RWPE2 (cell line): ENCODE results near the gene AKAP6.
A peak's percentile ranks its signal among the peaks of the same experiment; 100 is the strongest.

Source experiments
- ATAC-seq: fragments of 200-7000 bp; cut with Tn5 transposase; 3 replicates; pipeline ENCODE4 v1.9.1; 2021; ENCODE audit warnings: low read depth
- DNase-seq: peaks from one replicate; pipeline ENCODE4 v3.0.0-alpha.2; 2020; ENCODE audit warnings: low spot score
- H3K27ac ChIP-seq: fragments of 450-650 bp; 2 replicates; pipeline ENCODE4 v1.5.1; 2017; ENCODE audit warnings: mild to moderate bottlenecking; ENCODE audit not compliant: poor library complexity, severe bottlenecking
- H3K27me3 ChIP-seq: fragments of 250-450 bp; sonication (Bioruptor Pico); 2 replicates; pipeline ENCODE4 v1.5.1; 2021; ENCODE audit warnings: mild to moderate bottlenecking, moderate library complexity; ENCODE audit not compliant: insufficient read depth, poor library complexity, severe bottlenecking
- H3K36me3 ChIP-seq: fragments of 250-450 bp; sonication (Bioruptor Pico); 2 replicates; pipeline ENCODE4 v1.5.1; 2020; ENCODE audit warnings: low read depth, mild to moderate bottlenecking, moderate library complexity
- H3K4me1 ChIP-seq: fragments of 250-450 bp; sonication (Bioruptor Pico); 2 replicates; pipeline ENCODE4 v1.5.1; 2021; ENCODE audit warnings: mild to moderate bottlenecking, moderate library complexity; ENCODE audit not compliant: insufficient read depth, poor library complexity, severe bottlenecking
- H3K4me3 ChIP-seq: fragments of 250-450 bp; sonication (Bioruptor Pico); 2 replicates; pipeline ENCODE4 v1.5.1; 2021; ENCODE audit warnings: mild to moderate bottlenecking, moderate library complexity; ENCODE audit not compliant: severe bottlenecking
- H3K9me3 ChIP-seq: fragments of 250-450 bp; sonication (Bioruptor Pico); 2 replicates; pipeline ENCODE4 v1.5.1; 2021; ENCODE audit warnings: mild to moderate bottlenecking, moderate library complexity; ENCODE audit not compliant: severe bottlenecking
- CTCF ChIP-seq: fragments of 450-650 bp; IDR thresholded peaks from one replicate; pipeline ENCODE4 v1.5.1; 2017; ENCODE audit warnings: mild to moderate bottlenecking, moderate library complexity; ENCODE audit not compliant: poor library complexity, severe bottlenecking

Gene AKAP6

GRCh38 chr14:32546246-32546645 is 217.1 kb downstream of the AKAP6 start:
- no peak for TF ChIP-seq CTCF
- H3K4me1 ChIP-seq: no peaks in the 10 kb centered on the region
- no peaks in the 10 kb centered on the region for H3K36me3 ChIP-seq
- no peaks in the 10 kb centered on the region for H3K27me3 ChIP-seq
- H3K27ac ChIP-seq: no peak overlapping the region
- no peak overlapping the region for H3K4me3 ChIP-seq
- no peak for DNase-seq
- no peak for ATAC-seq
- no peaks in the 10 kb centered on the region for H3K9me3 ChIP-seq

GRCh38 chr14:32552766-32553165 is 223.7 kb downstream of the AKAP6 start:
- ATAC-seq (no peak), DNase-seq (no peak)
- no peaks in the 10 kb centered on the region for H3K9me3 ChIP-seq
- TF ChIP-seq CTCF: no peak
- no peaks in the 10 kb centered on the region for H3K36me3 ChIP-seq
- H3K27ac ChIP-seq: no peak overlapping the region
- no peaks in the 10 kb centered on the region for H3K4me1 ChIP-seq
- no peak overlapping the region for H3K4me3 ChIP-seq
- no peaks in the 10 kb centered on the region for H3K27me3 ChIP-seq

GRCh38 chr14:32559048-32559447 is 229.9 kb downstream of the AKAP6 start:
- ATAC-seq (peak; percentile 67), DNase-seq (no peak)
- H3K9me3 ChIP-seq: no peaks in the 10 kb centered on the region
- no peak overlapping the region for H3K4me3 ChIP-seq
- H3K36me3 ChIP-seq: no peaks in the 10 kb centered on the region
- H3K4me1 ChIP-seq: peaks cover 20% of the 10 kb centered on the region
- H3K27ac ChIP-seq: peak overlapping the region; percentile 49
- no peak for TF ChIP-seq CTCF
- no peaks in the 10 kb centered on the region for H3K27me3 ChIP-seq

GRCh38 chr14:32559590-32559989 is 230.5 kb downstream of the AKAP6 start:
- Histone ChIP-seq H3K27me3 (no peaks in the 10 kb centered on the region), H3K9me3 (no peaks in the 10 kb centered on the region), H3K27ac (peak overlapping the region; percentile 49), H3K4me3 (no peak overlapping the region), H3K4me1 (peaks cover 20% of the 10 kb centered on the region), H3K36me3 (no peaks in the 10 kb centered on the region)
- no peak for DNase-seq
- no peak for TF ChIP-seq CTCF
- ATAC-seq: no peak; the same call in 2 of the 3 replicates

GRCh38 chr14:32560209-32560857 is 231.2 kb downstream of the AKAP6 start:
- DNase-seq (no peak), ATAC-seq (peak; percentile 90)
- Histone ChIP-seq H3K36me3 (no peaks in the 10 kb centered on the region), H3K4me1 (peaks cover 20% of the 10 kb centered on the region), H3K27me3 (no peaks in the 10 kb centered on the region), H3K9me3 (no peaks in the 10 kb centered on the region), H3K27ac (peak overlapping the region; percentile 49), H3K4me3 (no peak overlapping the region)
- peak; percentile 98 for TF ChIP-seq CTCF
